GM12878 (cell line): Measurements from ENCODE around the gene SLC47A2. TPM values are rescaled to one million over a fixed set of nuclear protein-coding genes. Genes with fewer than 3 reads are reported as not detected.

Experiments used
- ATAC-seq: fragments of 200-7000 bp; cut with Tn5 transposase; 3 replicates; pipeline ENCODE4 v1.9.1; 2020; ENCODE audit warnings: mild to moderate bottlenecking, moderate library complexity
- BruUV-seq: library from RNA; stranded (reverse); fragments of 400-500 nt; replicated peaks from 2 replicates; lab custom pipeline; 2021; lab: Mats Ljungman, UMichigan
- CTCF ChIA-PET: fragments of 300-600 bp; sonication (Branson Sonifier 250); formaldehyde crosslinking; extraction: SDS; loops from one replicate; lab custom pipeline; 2021; ENCODE audit warnings: inconsistent platforms; lab: Yijun Ruan, JAX
- POLR2A ChIA-PET: fragments of 350-600 bp; formaldehyde crosslinking; extraction: SDS; loops from one replicate; lab custom pipeline; 2021; ENCODE audit warnings: inconsistent platforms; lab: Charles Lee
- RAD21 ChIA-PET: fragments of 300-600 bp; sonication (Branson Sonifier 250); formaldehyde crosslinking; loops from one replicate; lab custom pipeline; 2023; ENCODE audit warnings: antibody characterized with exemption; ENCODE audit not compliant: unreplicated experiment; lab: Charles Lee
- SMC1A ChIA-PET: fragments of 300-600 bp; sonication (Branson Sonifier 250); formaldehyde crosslinking; loops from one replicate; lab custom pipeline; 2023; ENCODE audit not compliant: unreplicated experiment, uncharacterized antibody; lab: Charles Lee
- DNase-seq: peaks from one replicate; pipeline ENCODE4 v3.0.0-alpha.2; 2011; ENCODE audit warnings: low read depth, low spot score
- FAIRE-seq: peaks from 3 replicates; lab custom pipeline; 2011; peaks lifted over from hg19 to GRCh38; lab: Jason Lieb, UNC
- H2AFZ ChIP-seq: 2 replicates; pipeline ENCODE4 v1.6.0; 2011; ENCODE audit warnings: low read depth, low read length, control low read depth; ENCODE audit not compliant: control insufficient read depth
- H3K27ac ChIP-seq: 2 replicates; pipeline ENCODE4 v1.5.1; 2011; ENCODE audit warnings: control low read depth; ENCODE audit not compliant: control insufficient read depth, insufficient read depth
- H3K27me3 ChIP-seq, 2 experiments: replicated peaks in 1 of 2; 2 replicates each; pipeline versions ENCODE4 v1.6.0 to v1.6.1; 2011; ENCODE audit warnings: low read length in 1 of 2; ENCODE audit not compliant: control insufficient read depth in 2 of 2, insufficient read depth in 2 of 2
- H3K36me3 ChIP-seq, 2 experiments: 2 replicates each; pipeline ENCODE4 v1.5.1; 2011; ENCODE audit warnings: low read length in 1 of 2; ENCODE audit not compliant: control insufficient read depth in 2 of 2, insufficient read depth in 2 of 2
- H3K4me1 ChIP-seq: 2 replicates; pipeline ENCODE4 v1.6.1; 2011; ENCODE audit warnings: mild to moderate bottlenecking, low read length, moderate library complexity, mixed read lengths; ENCODE audit not compliant: control insufficient read depth, insufficient read depth
- H3K4me2 ChIP-seq: 2 replicates; pipeline ENCODE4 v1.6.0; 2011; ENCODE audit warnings: control low read depth; ENCODE audit not compliant: control insufficient read depth, insufficient read depth
- H3K4me3 ChIP-seq: fragments of 200-600 bp; sonication (generic); 2 replicates; pipeline ENCODE4 v1.5.1; 2016
- H3K79me2 ChIP-seq: 2 replicates; pipeline ENCODE4 v1.6.0; 2011; ENCODE audit warnings: low read length; ENCODE audit not compliant: control insufficient read depth, insufficient read depth
- H3K9ac ChIP-seq: 2 replicates; pipeline ENCODE4 v1.8.0; 2011; ENCODE audit warnings: low read length, control low read depth, mixed read lengths; ENCODE audit not compliant: control insufficient read depth, insufficient read depth
- H3K9me3 ChIP-seq: replicated peaks from 3 replicates; pipeline ENCODE4 v1.5.1; 2011; ENCODE audit warnings: mild to moderate bottlenecking, low read length; ENCODE audit not compliant: control insufficient read depth, insufficient read depth
- H4K20me1 ChIP-seq: 2 replicates; pipeline ENCODE4 v1.6.0; 2011; ENCODE audit not compliant: control insufficient read depth, insufficient read depth
- CHD2 ChIP-seq: IDR thresholded peaks from 2 replicates; pipeline ENCODE4 v1.6.1; 2011; ENCODE audit warnings: low read depth, low read length, improper control_type of control experiment, borderline replicate concordance
- EED ChIP-seq: sonication (generic); IDR thresholded peaks from 2 replicates; pipeline ENCODE4 v1.6.1; 2016; ENCODE audit warnings: antibody characterized with exemption, low read depth
- MLLT1 ChIP-seq: fragments of 450-650 bp; IDR thresholded peaks from 2 replicates; pipeline ENCODE4 v1.6.1; 2016; ENCODE audit warnings: mild to moderate bottlenecking
- MYB ChIP-seq: fragments of 150-350 bp; IDR thresholded peaks from 2 replicates; pipeline ENCODE4 v1.6.1; 2014; ENCODE audit warnings: mild to moderate bottlenecking, low read depth, low read length, borderline replicate concordance
- PKNOX1 ChIP-seq: fragments of 450-650 bp; IDR thresholded peaks from 2 replicates; pipeline ENCODE4 v1.6.1; 2016; ENCODE audit warnings: mild to moderate bottlenecking
- POU2F2 ChIP-seq: IDR thresholded peaks from 3 replicates; pipeline ENCODE4 v1.6.1; 2011; ENCODE audit warnings: low read depth, mild to moderate bottlenecking, low read length, borderline replicate concordance
- RB1 ChIP-seq: fragments of 450-650 bp; formaldehyde crosslinking; IDR thresholded peaks from 2 replicates; pipeline ENCODE4 v1.6.1; 2017; ENCODE audit warnings: mild to moderate bottlenecking, borderline replicate concordance
- SPI1 ChIP-seq: IDR thresholded peaks from 2 replicates; pipeline ENCODE4 v1.6.1; 2011; ENCODE audit warnings: low read depth, mild to moderate bottlenecking, low read length, moderate library complexity, borderline replicate concordance; ENCODE audit not compliant: insufficient read depth
- ZBED1 ChIP-seq: IDR thresholded peaks from 2 replicates; pipeline ENCODE4 v1.6.1; 2016; ENCODE audit warnings: borderline replicate concordance
- ZNF24 ChIP-seq: fragments of 450-650 bp; IDR thresholded peaks from 2 replicates; pipeline ENCODE4 v1.6.1; 2017; ENCODE audit warnings: antibody characterized with exemption, mild to moderate bottlenecking
- WGBS: methylation state at CpG from one replicate; pipeline ENCODE4 v1.1.6; 2016; ENCODE audit warnings: low lambda C conversion rate; ENCODE audit not compliant: insufficient replicate concordance, insufficient coverage; ENCODE audit errors: missing lambda C conversion rate; 5-methylcytosine and 5-hydroxymethylcytosine counted together
- in situ Hi-C: fragments of 300-500 bp; cut with MboI; formaldehyde crosslinking; loops from 9 replicates; pipeline ENCODE4 v1.14.3; 2018; ENCODE audit warnings: mixed read lengths
- intact Hi-C: fragments of 100-400 bp; cut with micrococcal nuclease; formaldehyde crosslinking; loops from one replicate; pipeline ENCODE4 v1.14.2; 2022; ENCODE audit not compliant: unreplicated experiment
- polyA plus RNA-seq, 11 experiments: library from polyadenylated mRNA; depleted of rRNA in 4 of 11; unstranded in 6 of 11; stranded (reverse) in 5 of 11; fragments of >200 nt; fragmentation: Nextera tagmentation in 4 of 11; fragmentation: Illumina TruSeq in 1 of 11; extraction: Ambion mirVana in 4 of 11; extraction: Trizol in 1 of 11; gene quantifications; 1 replicate in 1 of 11; 2 replicates in 10 of 11; pipeline versions ENCODE4 v1.2.1 to v1.2.3, GENCODE V29; 2011 to 2016; ENCODE audit warnings: inconsistent platforms in 2 of 11, missing spikeins in 2 of 11, low read depth in 1 of 11
- total RNA-seq, 4 experiments: library from RNA; depleted of rRNA in 3 of 4; stranded (reverse); fragments of >200 nt in 3 of 4; fragmentation: Illumina TruSeq in 1 of 4; extraction: Trizol in 1 of 4; gene quantifications; 2 replicates each; pipeline versions ENCODE4 v1.2.1 to v1.2.3, GENCODE V29; 2013 to 2021

Gene SLC47A2
- total and polyA plus RNA-seq, 10 of the 15 experiments (the other 5 are each of a cell fraction or from before 2014, with no cell fraction given): not detected

- no peak overlapping the region for H2AFZ ChIP-seq
- H3K9me3 ChIP-seq: no peaks in the 10 kb centered on the region
- no peak for DNase-seq
- H4K20me1 ChIP-seq: no peaks in the 10 kb centered on the region
- H3K9ac ChIP-seq: no peak overlapping the region
- H3K4me2 ChIP-seq: no peak overlapping the region
- 25% methylated on average over 7 of the region's 7 CpGs for WGBS
- no peak for FAIRE-seq
- TF ChIP-seq ZNF24: no peak
- no peak for TF ChIP-seq PKNOX1
- H3K27ac ChIP-seq: no peak overlapping the region
- RAD21 ChIA-PET: no interaction called here
- ATAC-seq: no peak
- SMC1A ChIA-PET: no interaction called here
- no peaks in the 10 kb centered on the region for H3K4me1 ChIP-seq
- no peaks in the 10 kb centered on the region for H3K36me3 ChIP-seq
- intact Hi-C loops: no loop called here
- peaks cover 0 to 2% of the 10 kb centered on the region in 2 experiments; a peak in 1 of 4 replicates for H3K27me3 ChIP-seq
- no peaks in the 10 kb centered on the region for H3K79me2 ChIP-seq
- no peak overlapping the region for H3K4me3 ChIP-seq
- CTCF ChIA-PET: no interaction called here
- in situ Hi-C loops: no loop called here
- BruUV-seq: no TSS peak
- POLR2A ChIA-PET: no interaction called here
These were observed 612 bp upstream of the SLC47A2 start for GRCh38 chr17:19717031-19717360.

GRCh38 chr17:19714542-19715411 lies 1.6 kb downstream of the SLC47A2 start:
- SMC1A ChIA-PET: no interaction called here
- CTCF ChIA-PET: no interaction called here
- H3K27ac ChIP-seq: no peak overlapping the region
- no peaks in the 10 kb centered on the region for H3K4me1 ChIP-seq
- intact Hi-C loops: no loop called here
- no peaks in the 10 kb centered on the region for H3K9me3 ChIP-seq
- H3K79me2 ChIP-seq: no peaks in the 10 kb centered on the region
- 49% methylated on average over 27 of the region's 27 CpGs for WGBS
- in situ Hi-C loops: no loop called here
- H2AFZ ChIP-seq: no peak overlapping the region
- ATAC-seq (no peak), DNase-seq (no peak), FAIRE-seq (no peak)
- no peaks in the 10 kb centered on the region for H3K36me3 ChIP-seq
- peaks cover 0 to 2% of the 10 kb centered on the region in 2 experiments; a peak in 1 of 4 replicates for H3K27me3 ChIP-seq
- no TSS peak for BruUV-seq
- POLR2A ChIA-PET: no interaction called here
- no peak overlapping the region for H3K4me2 ChIP-seq
- H3K9ac ChIP-seq: no peak overlapping the region
- RAD21 ChIA-PET: no interaction called here
- no peaks in the 10 kb centered on the region for H4K20me1 ChIP-seq
- H3K4me3 ChIP-seq: no peak overlapping the region
- TF ChIP-seq MLLT1: no peak
- TF ChIP-seq RB1: no peak
- no peak for TF ChIP-seq ZBED1
- no peak for TF ChIP-seq POU2F2
- no peak for TF ChIP-seq EED
- TF ChIP-seq MYB: no peak
- no peak for TF ChIP-seq CHD2
- TF ChIP-seq SPI1: no peak
